Nephron (organoid): Measurements from ENCODE around the gene LATS2.

ENCODE experiments used
- H3K27ac Mint-ChIP-seq, 3 experiments: 2 replicates each; pipeline ENCODE4 v1.8.0; 2020; ENCODE audit warnings: mixed read lengths in 3 of 3, mild to moderate bottlenecking in 2 of 3, moderate library complexity in 1 of 3
- H3K27me3 Mint-ChIP-seq: 2 replicates; pipeline ENCODE4 v1.8.0; 2021; ENCODE audit warnings: low read depth, mild to moderate bottlenecking, moderate library complexity, mixed read lengths
- H3K36me3 Mint-ChIP-seq: 2 replicates; pipeline ENCODE4 v1.8.0; 2020; ENCODE audit warnings: low read depth, mixed read lengths
- H3K4me1 Mint-ChIP-seq: 2 replicates; pipeline ENCODE4 v1.8.0; 2020; ENCODE audit warnings: mixed read lengths
- H3K4me3 Mint-ChIP-seq, 3 experiments: 2 replicates each; pipeline ENCODE4 v1.8.0; 2020; ENCODE audit warnings: mild to moderate bottlenecking in 3 of 3, mixed read lengths in 3 of 3, moderate library complexity in 2 of 3
- H3K9me3 Mint-ChIP-seq: 2 replicates; pipeline ENCODE4 v1.8.0; 2020; ENCODE audit warnings: mixed read lengths
- CTCF ChIP-seq, 3 experiments: fragments of 200-600 bp; sonication (generic); IDR thresholded peaks; one replicate each; pipeline ENCODE4 v1.5.0; 2021; ENCODE audit warnings: antibody characterized with exemption in 3 of 3; ENCODE audit not compliant: unreplicated experiment in 3 of 3

Gene LATS2

GRCh38 chr13:21031594-21032275 lies 29.7 kb downstream of the LATS2 start:
- Mint-ChIP-seq H3K27me3 (no peaks in the 10 kb centered on the region), H3K27ac (no peak overlapping the region), H3K4me1 (peaks cover 32% of the 10 kb centered on the region), H3K36me3 (peaks cover 28% of the 10 kb centered on the region), H3K4me3 (no peak overlapping the region), H3K9me3 (peaks cover 15% of the 10 kb centered on the region)
- no peak for TF ChIP-seq CTCF (IDR thresholded peaks at IDR 0.05; ENCODE audit: unreplicated experiment in 3 of 3)

- H3K9me3 Mint-ChIP-seq: peaks cover 8% of the 10 kb centered on the region
- no peaks in the 10 kb centered on the region for H3K27me3 Mint-ChIP-seq
- H3K36me3 Mint-ChIP-seq: peaks cover 28% of the 10 kb centered on the region
- TF ChIP-seq CTCF (IDR thresholded peaks at IDR 0.05; ENCODE audit: unreplicated experiment in 3 of 3): no peak
- peaks cover 14% of the 10 kb centered on the region for H3K4me1 Mint-ChIP-seq
- H3K27ac Mint-ChIP-seq: no peak overlapping the region
- H3K4me3 Mint-ChIP-seq: no peak overlapping the region
Measured at GRCh38 chr13:21025539-21025938, 35.8 kb downstream of the LATS2 start.

- H3K9me3 Mint-ChIP-seq: no peaks in the 10 kb centered on the region
- peaks cover 26% of the 10 kb centered on the region for H3K4me1 Mint-ChIP-seq
Measured at GRCh38 chr13:21022056-21022979, 39.1 kb downstream of the LATS2 start.

DNA sequence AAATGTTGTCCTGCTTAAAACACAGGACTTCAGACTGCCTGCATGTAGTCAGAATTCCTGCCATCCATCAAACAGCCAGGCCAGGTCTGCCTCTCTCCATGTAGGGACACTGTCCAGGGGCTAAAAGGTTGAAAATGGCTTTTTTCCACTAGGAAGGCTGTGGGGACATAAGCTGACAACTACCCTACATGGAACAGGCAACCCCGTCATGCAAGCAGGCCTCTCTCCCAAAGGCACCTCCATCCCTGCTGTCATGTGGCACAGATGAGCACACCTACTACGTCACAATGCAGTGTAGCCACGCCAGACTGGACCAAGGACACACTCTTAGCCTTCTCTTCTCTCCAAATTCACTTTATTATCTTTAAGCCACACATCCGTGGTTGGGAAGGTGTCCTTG lies 40.8 kb downstream of the LATS2 start:
- Mint-ChIP-seq H3K27ac (peak overlapping the region; percentile 6 to 53 (median 19)), H3K4me1 (peaks cover 33% of the 10 kb centered on the region), H3K4me3 (no peak overlapping the region), H3K27me3 (no peaks in the 10 kb centered on the region), H3K36me3 (no peaks in the 10 kb centered on the region), H3K9me3 (no peaks in the 10 kb centered on the region)
- no peak for TF ChIP-seq CTCF (IDR thresholded peaks at IDR 0.05; ENCODE audit: unreplicated experiment in 3 of 3)

More at GRCh38 chr13:21022056-21022979, 39.1 kb downstream of the LATS2 start:
- Mint-ChIP-seq H3K27me3 (no peaks in the 10 kb centered on the region), H3K36me3 (peaks cover 13% of the 10 kb centered on the region), H3K27ac (peak overlapping the region in 2 of 3 experiments; percentile 31 to 34), H3K4me3 (no peak overlapping the region)
- no peak for TF ChIP-seq CTCF (IDR thresholded peaks at IDR 0.05; ENCODE audit: unreplicated experiment in 3 of 3)

- Mint-ChIP-seq H3K4me3 (no peak overlapping the region), H3K27me3 (no peaks in the 10 kb centered on the region), H3K4me1 (peaks cover 35% of the 10 kb centered on the region), H3K36me3 (no peaks in the 10 kb centered on the region), H3K9me3 (no peaks in the 10 kb centered on the region), H3K27ac (peak overlapping the region; percentile 6 to 53 (median 19))
- no peak for TF ChIP-seq CTCF (IDR thresholded peaks at IDR 0.05; ENCODE audit: unreplicated experiment in 3 of 3)
Measured at GRCh38 chr13:21020176-21020575, 41.2 kb downstream of the LATS2 start.
